Astrocyte (in vitro differentiated cells and primary cell): ENCODE data around the gene CROCC2. TPM values are rescaled to one million over a fixed set of nuclear protein-coding genes. Genes with fewer than 3 reads are reported as not detected.

Experiments used
- DNase-seq: peaks from one replicate; pipeline ENCODE4 v3.0.0-alpha.2; 2010; ENCODE audit warnings: low read depth
- FAIRE-seq: peaks from 2 replicates; lab custom pipeline; 2011; peaks lifted over from hg19 to GRCh38; lab: Jason Lieb, UNC
- H2AFZ ChIP-seq: 2 replicates; pipeline ENCODE4 v1.6.0; 2012; ENCODE audit warnings: low read depth, low read length, inconsistent platforms
- H3K27ac ChIP-seq: 2 replicates; pipeline ENCODE4 v1.5.1; 2011; ENCODE audit warnings: low read depth, low read length, inconsistent platforms
- H3K27me3 ChIP-seq: 2 replicates; pipeline ENCODE4 v1.6.0; 2011; ENCODE audit warnings: low read length, inconsistent platforms; ENCODE audit not compliant: insufficient read depth
- H3K36me3 ChIP-seq: 2 replicates; pipeline ENCODE4 v1.5.1; 2011; ENCODE audit warnings: low read length, inconsistent platforms; ENCODE audit not compliant: insufficient read depth
- H3K4me1 ChIP-seq: 2 replicates; pipeline ENCODE4 v1.5.1; 2011; ENCODE audit warnings: low read length, inconsistent platforms; ENCODE audit not compliant: insufficient read depth
- H3K4me2 ChIP-seq: 2 replicates; pipeline ENCODE4 v1.6.0; 2012; ENCODE audit warnings: low read length, inconsistent platforms
- H3K4me3 ChIP-seq: 2 replicates; pipeline ENCODE4 v1.5.1; 2011; ENCODE audit warnings: low read depth, mild to moderate bottlenecking, low read length, inconsistent platforms; ENCODE audit not compliant: insufficient read depth
- H3K79me2 ChIP-seq: 2 replicates; pipeline ENCODE4 v1.6.0; 2012; ENCODE audit warnings: mild to moderate bottlenecking, low read length, inconsistent platforms; ENCODE audit not compliant: insufficient read depth
- H3K9ac ChIP-seq: 2 replicates; pipeline ENCODE4 v1.6.0; 2012; ENCODE audit warnings: mild to moderate bottlenecking, low read length, inconsistent platforms
- H3K9me3 ChIP-seq: 2 replicates; pipeline ENCODE4 v1.5.1; 2012; ENCODE audit warnings: low read depth, mild to moderate bottlenecking, low read length, inconsistent platforms; ENCODE audit not compliant: insufficient read depth
- H4K20me1 ChIP-seq: 2 replicates; pipeline ENCODE4 v1.6.0; 2012; ENCODE audit warnings: low read length, inconsistent platforms; ENCODE audit not compliant: insufficient read depth
- H3K27ac Mint-ChIP-seq: one replicate; pipeline ENCODE4 v1.8.0; 2021; ENCODE audit warnings: mild to moderate bottlenecking, mixed read lengths; ENCODE audit not compliant: unreplicated experiment
- H3K27me3 Mint-ChIP-seq: one replicate; pipeline ENCODE4 v1.8.0; 2021; ENCODE audit warnings: low read depth, mixed read lengths; ENCODE audit not compliant: unreplicated experiment
- H3K36me3 Mint-ChIP-seq: one replicate; pipeline ENCODE4 v1.8.0; 2021; ENCODE audit warnings: low read depth, mixed read lengths; ENCODE audit not compliant: unreplicated experiment
- H3K4me1 Mint-ChIP-seq: one replicate; pipeline ENCODE4 v1.8.0; 2021; ENCODE audit warnings: low read depth, mixed read lengths; ENCODE audit not compliant: unreplicated experiment
- H3K4me3 Mint-ChIP-seq: one replicate; pipeline ENCODE4 v1.8.0; 2021; ENCODE audit warnings: mild to moderate bottlenecking, moderate library complexity, mixed read lengths; ENCODE audit not compliant: unreplicated experiment
- H3K9me3 Mint-ChIP-seq: one replicate; pipeline ENCODE4 v1.8.0; 2021; ENCODE audit warnings: mild to moderate bottlenecking, mixed read lengths; ENCODE audit not compliant: unreplicated experiment
- CTCF ChIP-seq: IDR thresholded peaks from 2 replicates; pipeline ENCODE4 v1.5.1; 2011; ENCODE audit warnings: low read depth, mild to moderate bottlenecking, inconsistent platforms, low read length, moderate library complexity; ENCODE audit not compliant: insufficient read depth
- EZH2 ChIP-seq: IDR thresholded peaks from 2 replicates; pipeline ENCODE4 v1.6.1; 2012; ENCODE audit warnings: mild to moderate bottlenecking, low read length, inconsistent platforms; ENCODE audit not compliant: insufficient read depth
- total RNA-seq: library from RNA; stranded (reverse); gene quantifications from 2 replicates; pipeline ENCODE4 v1.2.1, GENCODE V29; 2021

Gene CROCC2
- total RNA-seq, 1 donor from 2014 or later, result not detected

DNA sequence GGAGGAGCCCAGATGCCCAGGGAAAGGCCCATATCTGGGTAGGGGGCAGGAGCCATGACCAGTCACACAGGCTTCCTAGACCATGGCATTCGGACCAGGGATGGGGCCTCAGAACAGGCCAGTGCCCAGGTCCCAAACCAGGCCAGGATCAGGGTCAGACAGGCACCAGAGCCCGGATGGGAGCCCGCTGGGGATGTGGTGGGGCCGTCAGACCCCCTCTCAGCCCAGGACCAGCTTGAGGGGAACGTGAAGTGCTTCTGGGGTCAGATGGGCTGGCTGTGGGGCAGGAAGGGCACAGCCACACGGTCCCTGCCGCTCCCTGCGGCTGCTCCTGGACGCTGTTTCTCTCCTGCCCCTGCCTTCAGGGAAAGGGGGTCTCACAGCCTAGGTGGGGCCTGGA, 131.4 kb downstream of the CROCC2 start:
- Histone ChIP-seq H3K36me3 (no peaks in the 10 kb centered on the region), H3K9me3 (no peaks in the 10 kb centered on the region), H3K27ac (no peak overlapping the region), H3K79me2 (no peaks in the 10 kb centered on the region), H3K4me3 (no peak overlapping the region), H2AFZ (no peak overlapping the region), H4K20me1 (peaks cover 3% of the 10 kb centered on the region), H3K27me3 (peaks cover 7% of the 10 kb centered on the region), H3K4me1 (peaks cover 7% of the 10 kb centered on the region), H3K4me2 (no peak overlapping the region), H3K9ac (no peak overlapping the region)
- Mint-ChIP-seq H3K9me3 (peaks cover 2% of the 10 kb centered on the region), H3K4me1 (no peaks in the 10 kb centered on the region), H3K36me3 (peaks cover 2% of the 10 kb centered on the region), H3K4me3 (no peak overlapping the region), H3K27me3 (peaks cover 72% of the 10 kb centered on the region), H3K27ac (no peak overlapping the region)
- DNase-seq, result no peak
- no peak for FAIRE-seq
- no peak for TF ChIP-seq CTCF
- no peak for TF ChIP-seq EZH2

GRCh38 chr2:241038374-241039180, 132.4 kb downstream of the CROCC2 start:
- no peaks in the 10 kb centered on the region for H3K9me3 ChIP-seq
- peaks cover 11% of the 10 kb centered on the region for H3K27me3 ChIP-seq
- no peak for TF ChIP-seq EZH2
- TF ChIP-seq CTCF, result no peak
- Mint-ChIP-seq H3K4me3 (no peak overlapping the region), H3K9me3 (no peaks in the 10 kb centered on the region), H3K4me1 (no peaks in the 10 kb centered on the region), H3K36me3 (peaks cover 2% of the 10 kb centered on the region), H3K27ac (no peak overlapping the region), H3K27me3 (peaks cover 72% of the 10 kb centered on the region)
- H3K27ac ChIP-seq, result no peak overlapping the region
- H4K20me1 ChIP-seq, result peaks cover 3% of the 10 kb centered on the region
- no peak overlapping the region for H3K4me3 ChIP-seq
- H2AFZ ChIP-seq, result no peak overlapping the region
- peaks cover 7% of the 10 kb centered on the region for H3K4me1 ChIP-seq
- H3K4me2 ChIP-seq, result no peak overlapping the region
- H3K79me2 ChIP-seq, result no peaks in the 10 kb centered on the region
- H3K9ac ChIP-seq, result no peak overlapping the region
- FAIRE-seq (no peak), DNase-seq (no peak)
- H3K36me3 ChIP-seq, result no peaks in the 10 kb centered on the region

DNA sequence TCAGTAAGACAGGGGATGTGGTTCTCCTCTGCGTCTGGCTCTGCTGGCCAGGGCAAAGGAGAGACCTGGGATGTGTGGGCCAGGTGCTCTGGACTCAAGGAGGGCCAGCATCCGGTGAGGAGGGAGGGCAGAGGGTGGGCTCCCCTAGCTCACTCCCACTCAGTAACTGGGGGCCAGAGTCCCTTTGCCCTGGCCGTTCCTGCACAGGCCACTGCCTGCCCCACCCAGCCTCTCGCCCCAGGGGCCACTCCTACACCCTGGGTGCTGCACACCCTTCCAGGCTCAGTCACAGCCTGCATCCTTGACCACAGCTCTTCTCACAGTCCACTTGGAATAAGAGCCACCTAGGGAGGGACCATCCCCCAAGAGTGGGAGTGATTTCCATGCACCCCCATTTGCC, 133.3 kb downstream of the CROCC2 start:
- peaks cover 2% of the 10 kb centered on the region for H3K36me3 Mint-ChIP-seq
- FAIRE-seq (no peak), DNase-seq (no peak)
- no peaks in the 10 kb centered on the region for H3K9me3 Mint-ChIP-seq
- no peaks in the 10 kb centered on the region for H3K36me3 ChIP-seq
- H2AFZ ChIP-seq, result no peak overlapping the region
- TF ChIP-seq CTCF, result no peak
- TF ChIP-seq EZH2, result no peak
- no peaks in the 10 kb centered on the region for H3K4me1 Mint-ChIP-seq
- no peak overlapping the region for H3K4me3 ChIP-seq
- no peak overlapping the region for H3K27ac Mint-ChIP-seq
- no peak overlapping the region for H3K9ac ChIP-seq
- no peak overlapping the region for H3K4me3 Mint-ChIP-seq
- peaks cover 75% of the 10 kb centered on the region for H3K27me3 Mint-ChIP-seq
- H3K9me3 ChIP-seq, result no peaks in the 10 kb centered on the region
- H3K27me3 ChIP-seq, result peaks cover 11% of the 10 kb centered on the region
- H3K79me2 ChIP-seq, result no peaks in the 10 kb centered on the region
- peaks cover 3% of the 10 kb centered on the region for H4K20me1 ChIP-seq
- peaks cover 7% of the 10 kb centered on the region for H3K4me1 ChIP-seq
- no peak overlapping the region for H3K4me2 ChIP-seq
- H3K27ac ChIP-seq, result no peak overlapping the region
